Body of pancreas (tissue), 4 donors: ENCODE data around the gene C3orf20. TPM values are rescaled to one million over a fixed set of nuclear protein-coding genes. Genes with fewer than 3 reads are reported as not detected.

Source experiments
- ATAC-seq: fragments of 150-250 bp; one replicate; pipeline ENCODE4 v1.9.1; 2016
- DNase-seq, 4 donors: peaks; one replicate each; pipeline ENCODE4 v3.0.0-alpha.2; 2019
- H3K27ac ChIP-seq, 4 donors: fragments of 200-600 bp; sonication (generic); 1 replicate in 3 of 4; 2 replicates in 1 of 4; pipeline versions ENCODE4 v1.5.1 to v1.6.1; 2016 to 2019; ENCODE audit warnings: mild to moderate bottlenecking in 1 of 4, mixed read lengths in 1 of 4, moderate library complexity in 1 of 4
- H3K27me3 ChIP-seq, 2 donors: fragments of 200-600 bp; sonication (generic); one replicate each; pipeline ENCODE4 v1.6.0; 2016; ENCODE audit warnings: mild to moderate bottlenecking in 1 of 2
- H3K36me3 ChIP-seq, 2 donors: fragments of 200-600 bp; sonication (generic); replicated peaks in 1 of 2; 2 replicates each; pipeline ENCODE4 v1.5.1; 2016; ENCODE audit warnings: low read depth in 2 of 2; ENCODE audit not compliant: insufficient read depth in 1 of 2
- H3K4me1 ChIP-seq: fragments of 200-600 bp; sonication (generic); one replicate; pipeline ENCODE4 v1.6.0; 2016
- H3K4me3 ChIP-seq, 2 donors: fragments of 200-600 bp; sonication (generic); 1 replicate in 1 of 2; 2 replicates in 1 of 2; pipeline ENCODE4 v1.5.1; 2016 to 2019
- H3K9me3 ChIP-seq, 3 donors: fragments of 200-600 bp; sonication (generic); 1 replicate in 2 of 3; 2 replicates in 1 of 3; pipeline ENCODE4 v1.5.1; 2016
- POLR2A ChIP-seq, 3 donors: fragments of 450-650 bp; IDR thresholded peaks; one replicate each; pipeline ENCODE4 v1.6.1; 2016; ENCODE audit warnings: antibody characterized with exemption in 3 of 3, mild to moderate bottlenecking in 2 of 3
- WGBS, 2 donors: methylation state at CpG; one replicate each; pipeline ENCODE4 v1.1.5; 2017; 5-methylcytosine and 5-hydroxymethylcytosine counted together
- intact Hi-C: fragments of 100-400 bp; cut with DNase I; formaldehyde crosslinking; loops from one replicate; pipeline ENCODE4 v1.15.1; 2023
- total RNA-seq, 2 donors: library from RNA; depleted of rRNA; stranded (reverse); fragments of >200 nt; gene quantifications; one replicate each; pipeline ENCODE4 v1.1.0, GENCODE V29; 2016
- TF ChIP-seq, protein P1 (sequence below), 7 experiments: fragments of 450-650 bp in 4 of 7; fragments of 200-600 bp in 3 of 7; sonication (generic) in 3 of 7; IDR thresholded peaks; one replicate each; pipeline ENCODE4 v1.5.1; 2016 to 2019; ENCODE audit warnings: antibody characterized with exemption in 7 of 7

The C3orf20 gene
- total RNA-seq, 2 donors from 2014 or later = not detected

GRCh38 chr3:14803101-14803980 lies 128.4 kb downstream of the C3orf20 start:
- 43 to 60% methylated on average over 13 of the region's 13 CpGs for WGBS, 2 donors
- DNase-seq (no peak), ATAC-seq (no peak)
- Histone ChIP-seq H3K4me1 (no peaks in the 10 kb centered on the region), H3K36me3 (no peaks in the 10 kb centered on the region), H3K27ac (no peak overlapping the region), H3K27me3 (no peaks in the 10 kb centered on the region), H3K9me3 (no peaks in the 10 kb centered on the region), H3K4me3 (no peak overlapping the region)
- TF ChIP-seq POLR2A (IDR thresholded peaks at IDR 0.05) = no peak
- TF ChIP-seq, protein P1, sequence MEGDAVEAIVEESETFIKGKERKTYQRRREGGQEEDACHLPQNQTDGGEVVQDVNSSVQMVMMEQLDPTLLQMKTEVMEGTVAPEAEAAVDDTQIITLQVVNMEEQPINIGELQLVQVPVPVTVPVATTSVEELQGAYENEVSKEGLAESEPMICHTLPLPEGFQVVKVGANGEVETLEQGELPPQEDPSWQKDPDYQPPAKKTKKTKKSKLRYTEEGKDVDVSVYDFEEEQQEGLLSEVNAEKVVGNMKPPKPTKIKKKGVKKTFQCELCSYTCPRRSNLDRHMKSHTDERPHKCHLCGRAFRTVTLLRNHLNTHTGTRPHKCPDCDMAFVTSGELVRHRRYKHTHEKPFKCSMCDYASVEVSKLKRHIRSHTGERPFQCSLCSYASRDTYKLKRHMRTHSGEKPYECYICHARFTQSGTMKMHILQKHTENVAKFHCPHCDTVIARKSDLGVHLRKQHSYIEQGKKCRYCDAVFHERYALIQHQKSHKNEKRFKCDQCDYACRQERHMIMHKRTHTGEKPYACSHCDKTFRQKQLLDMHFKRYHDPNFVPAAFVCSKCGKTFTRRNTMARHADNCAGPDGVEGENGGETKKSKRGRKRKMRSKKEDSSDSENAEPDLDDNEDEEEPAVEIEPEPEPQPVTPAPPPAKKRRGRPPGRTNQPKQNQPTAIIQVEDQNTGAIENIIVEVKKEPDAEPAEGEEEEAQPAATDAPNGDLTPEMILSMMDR (IDR thresholded peaks at IDR 0.05) = no peak
- intact Hi-C loops = no loop called here

DNA sequence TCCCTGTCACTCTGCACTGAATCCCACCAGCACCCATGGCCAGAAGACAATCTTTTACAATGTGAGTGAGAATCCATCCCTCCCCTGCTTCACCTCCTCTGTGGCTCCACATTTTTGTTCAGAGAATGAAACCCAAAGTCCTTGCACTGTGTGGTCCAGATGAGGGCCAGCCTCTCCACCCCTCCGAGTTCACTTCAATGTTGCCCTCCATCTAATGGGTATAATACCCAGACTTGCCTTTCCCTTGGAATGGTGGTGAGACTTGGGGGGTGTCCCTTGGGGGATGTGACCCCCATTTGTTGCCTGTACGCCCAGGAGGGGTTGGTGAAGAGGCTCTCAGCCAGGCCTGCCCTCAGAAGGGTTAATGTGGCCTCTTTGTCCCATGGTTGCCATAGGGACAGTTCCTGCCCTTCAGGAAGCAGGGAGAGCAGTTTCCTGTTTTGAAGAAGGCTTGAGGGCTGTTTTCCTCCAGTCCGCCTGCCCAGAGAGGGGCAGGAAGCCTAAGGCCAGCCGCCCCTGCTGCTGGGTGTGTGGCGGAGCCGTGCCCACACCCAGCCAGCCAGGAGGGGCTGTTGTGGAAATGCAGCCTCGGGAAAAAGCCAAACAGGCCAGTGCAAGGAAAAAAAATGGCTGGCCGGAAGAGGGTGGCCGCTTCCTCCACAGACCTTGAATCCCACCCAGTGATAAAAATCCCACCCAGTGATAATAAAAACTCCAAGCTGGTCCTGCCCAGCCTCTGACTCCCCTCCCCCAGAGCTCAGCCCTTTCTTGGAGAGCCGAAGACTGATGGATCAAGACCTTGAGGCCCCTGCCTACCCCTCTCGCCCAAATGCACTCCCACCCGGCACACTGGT lies 129.3 kb downstream of the C3orf20 start:
- intact Hi-C loops = no loop called here
- Histone ChIP-seq H3K27ac (no peak overlapping the region), H3K9me3 (no peaks in the 10 kb centered on the region), H3K4me3 (no peak overlapping the region), H3K36me3 (no peaks in the 10 kb centered on the region), H3K4me1 (no peaks in the 10 kb centered on the region), H3K27me3 (no peaks in the 10 kb centered on the region)
- DNase-seq (no peak), ATAC-seq (peak; percentile 33)
- 53 to 55% methylated on average over 12 of the region's 12 CpGs for WGBS, 2 donors
- TF ChIP-seq, protein P1 (IDR thresholded peaks at IDR 0.05) = no peak
- no peak for TF ChIP-seq POLR2A (IDR thresholded peaks at IDR 0.05)

GRCh38 chr3:14804835-14805780 lies 130.2 kb downstream of the C3orf20 start:
- TF ChIP-seq, protein P1 (IDR thresholded peaks at IDR 0.05) = no peak
- TF ChIP-seq POLR2A (IDR thresholded peaks at IDR 0.05) = no peak
- H3K27ac ChIP-seq = no peak overlapping the region
- intact Hi-C loops = no loop called here
- no peak overlapping the region for H3K4me3 ChIP-seq
- H3K36me3 ChIP-seq = no peaks in the 10 kb centered on the region
- no peak for DNase-seq
- no peaks in the 10 kb centered on the region for H3K9me3 ChIP-seq
- H3K27me3 ChIP-seq = no peaks in the 10 kb centered on the region
- ATAC-seq = no peak
- 48 to 54% methylated on average over 7 of the region's 7 CpGs for WGBS, 2 donors
- H3K4me1 ChIP-seq = no peaks in the 10 kb centered on the region

- no peak for TF ChIP-seq POLR2A (IDR thresholded peaks at IDR 0.05)
- TF ChIP-seq, protein P1 (IDR thresholded peaks at IDR 0.05) = no peak
- Histone ChIP-seq H3K4me1 (no peaks in the 10 kb centered on the region), H3K36me3 (no peaks in the 10 kb centered on the region), H3K27me3 (peaks cover 0 to 2% of the 10 kb centered on the region in 2 donors), H3K4me3 (no peak overlapping the region), H3K27ac (no peak overlapping the region), H3K9me3 (no peaks in the 10 kb centered on the region)
- WGBS, 2 donors = 46 to 55% methylated on average over 4 of the region's 4 CpGs
- intact Hi-C loops = no loop called here
- no peak for ATAC-seq
- DNase-seq = no peak
Measured at GRCh38 chr3:14805961-14806537, 131.1 kb downstream of the C3orf20 start.
